Activated T-helper 1 cell treated with anti-CD3 and anti-CD28 coated beads, Interleukin-12 subunit alpha, Interleukin-12 subunit beta, Interleukin-2, Interleukin-4 antibody, amounts not matched to agents 30 ng/mL and 10 ng/mL and 1 ng/mL, durations not matched to agents 14 hours and 24 hours and 36 hours (primary cell): ENCODE measurements around the gene PSMB7. TPM values are rescaled to one million over a fixed set of nuclear protein-coding genes. Genes with fewer than 3 reads are reported as not detected.
"Not testable (repeated sequence)": the region's sequence is repeated elsewhere in the genome, so short reads cannot be mapped to it uniquely, and the experiment has no call there.

Source experiments
- DNase-seq: peaks from one replicate; pipeline ENCODE4 v3.0.0; 2021; ENCODE audit warnings: low spot score
- H3K27ac Mint-ChIP-seq: one replicate; pipeline ENCODE4 v1.8.0; 2021; ENCODE audit warnings: mild to moderate bottlenecking, mixed read lengths
- H3K27me3 Mint-ChIP-seq: one replicate; pipeline ENCODE4 v1.8.0; 2022; ENCODE audit warnings: mild to moderate bottlenecking, moderate library complexity, mixed read lengths; ENCODE audit not compliant: insufficient read depth
- H3K36me3 Mint-ChIP-seq: one replicate; pipeline ENCODE4 v1.8.0; 2021; ENCODE audit warnings: low read depth, mixed read lengths
- H3K4me1 Mint-ChIP-seq: one replicate; pipeline ENCODE4 v1.8.0; 2021; ENCODE audit warnings: low read depth, mixed read lengths
- H3K4me3 Mint-ChIP-seq: one replicate; pipeline ENCODE4 v1.8.0; 2021; ENCODE audit warnings: mild to moderate bottlenecking, moderate library complexity, mixed read lengths
- H3K9me3 Mint-ChIP-seq: one replicate; pipeline ENCODE4 v1.8.0; 2021; ENCODE audit warnings: mixed read lengths
- intact Hi-C: fragments of 100-400 bp; cut with micrococcal nuclease; formaldehyde crosslinking; loops from one replicate; pipeline ENCODE4 v1.15.1; 2024
- total RNA-seq: library from RNA; stranded (reverse); gene quantifications from 2 replicates; pipeline ENCODE4 v1.2.3, GENCODE V29; 2022

Gene PSMB7
- total RNA-seq, 1 donor from 2014 or later, result 206 TPM

DNA sequence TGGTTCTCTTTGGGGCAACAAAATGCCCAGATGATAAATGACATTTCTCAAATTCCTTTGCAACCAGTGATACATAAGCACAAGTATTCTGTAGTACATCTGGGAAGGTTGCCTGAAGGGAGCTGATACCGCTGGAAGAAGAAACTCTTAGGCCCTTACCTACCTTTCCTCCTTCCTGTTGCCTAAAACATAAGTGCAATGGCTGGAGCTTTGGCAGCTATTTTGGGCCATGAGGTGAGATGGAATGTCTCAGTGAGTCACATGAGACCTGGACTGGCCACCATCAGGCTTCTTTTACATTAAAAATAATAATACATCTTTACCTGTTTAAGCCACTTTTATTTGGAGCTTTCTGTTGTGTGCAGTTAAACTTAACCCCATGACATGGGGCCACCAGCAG, 23.8 kb upstream of the PSMB7 start:
- Mint-ChIP-seq H3K9me3 (no peaks in the 10 kb centered on the region), H3K4me1 (no peaks in the 10 kb centered on the region), H3K4me3 (no peak overlapping the region), H3K27me3 (peaks cover 17% of the 10 kb centered on the region), H3K36me3 (no peaks in the 10 kb centered on the region), H3K27ac (no peak overlapping the region)
- intact Hi-C loops, result no loop called here
- no peak for DNase-seq

DNA sequence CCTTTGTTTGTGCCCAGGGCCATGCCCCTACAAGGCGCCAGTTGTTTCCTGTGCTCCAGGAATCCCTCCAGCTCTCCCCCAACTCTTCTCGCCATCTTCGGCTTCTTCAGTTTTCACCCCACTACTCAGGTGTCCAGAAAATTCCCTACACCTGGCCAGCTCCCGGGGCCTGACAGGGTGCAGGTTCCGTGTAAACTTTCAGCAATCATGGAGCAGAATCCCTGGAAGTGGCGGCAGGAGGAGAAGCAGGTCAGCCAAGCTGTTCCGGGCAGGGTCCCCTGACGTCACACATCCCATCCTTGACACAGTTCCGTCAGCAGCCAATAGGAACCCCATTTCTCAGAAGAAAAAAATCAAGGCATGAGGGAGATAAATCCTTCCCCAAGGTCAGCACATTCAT, 22.8 kb upstream of the PSMB7 start:
- H3K4me3 Mint-ChIP-seq, result no peak overlapping the region
- H3K27me3 Mint-ChIP-seq, result peaks cover 17% of the 10 kb centered on the region
- H3K9me3 Mint-ChIP-seq, result no peaks in the 10 kb centered on the region
- no peaks in the 10 kb centered on the region for H3K36me3 Mint-ChIP-seq
- H3K27ac Mint-ChIP-seq, result no peak overlapping the region
- no peak for DNase-seq
- no peaks in the 10 kb centered on the region for H3K4me1 Mint-ChIP-seq
- intact Hi-C loops, result no loop called here

GRCh38 chr9:124437086-124437485, 21.8 kb upstream of the PSMB7 start:
- intact Hi-C loops, result no loop called here

GRCh38 chr9:124436320-124436719, 21.1 kb upstream of the PSMB7 start:
- Mint-ChIP-seq H3K9me3 (no peaks in the 10 kb centered on the region), H3K4me3 (no peak overlapping the region), H3K27me3 (peaks cover 10% of the 10 kb centered on the region), H3K36me3 (no peaks in the 10 kb centered on the region), H3K27ac (no peak overlapping the region), H3K4me1 (no peaks in the 10 kb centered on the region)
- no peak for DNase-seq
- intact Hi-C loops, result no loop called here

More at GRCh38 chr9:124437086-124437485, 21.8 kb upstream of the PSMB7 start:
- Mint-ChIP-seq H3K4me3 (no peak overlapping the region), H3K36me3 (no peaks in the 10 kb centered on the region), H3K27me3 (peaks cover 13% of the 10 kb centered on the region), H3K27ac (no peak overlapping the region), H3K9me3 (no peaks in the 10 kb centered on the region), H3K4me1 (no peaks in the 10 kb centered on the region)
- no peak for DNase-seq

DNA sequence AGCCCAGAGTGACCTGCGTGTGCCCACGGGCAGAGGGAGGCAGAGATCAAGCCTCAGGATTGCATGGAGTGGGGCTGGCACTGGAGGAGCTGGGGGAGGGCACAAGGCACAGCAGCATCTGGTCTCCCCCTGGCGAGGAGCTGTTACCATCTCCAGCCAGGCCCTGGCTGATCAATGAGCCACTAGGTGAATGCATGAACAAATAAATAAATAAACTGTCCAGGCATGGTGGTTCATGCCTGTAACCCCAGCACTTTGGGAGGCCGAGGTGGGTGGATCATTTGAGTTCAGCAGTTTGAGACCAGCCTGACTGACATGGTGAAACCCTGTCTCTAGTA, 14.3 kb upstream of the PSMB7 start:
- H3K27me3 Mint-ChIP-seq, result peaks cover 2% of the 10 kb centered on the region
- H3K36me3 Mint-ChIP-seq, result no peaks in the 10 kb centered on the region
- no peaks in the 10 kb centered on the region for H3K9me3 Mint-ChIP-seq
- no peak overlapping the region for H3K27ac Mint-ChIP-seq
- intact Hi-C loops, result no loop called here
- H3K4me3 Mint-ChIP-seq, result no peak overlapping the region
- H3K4me1 Mint-ChIP-seq, result no peaks in the 10 kb centered on the region
- DNase-seq, result no peak

DNA sequence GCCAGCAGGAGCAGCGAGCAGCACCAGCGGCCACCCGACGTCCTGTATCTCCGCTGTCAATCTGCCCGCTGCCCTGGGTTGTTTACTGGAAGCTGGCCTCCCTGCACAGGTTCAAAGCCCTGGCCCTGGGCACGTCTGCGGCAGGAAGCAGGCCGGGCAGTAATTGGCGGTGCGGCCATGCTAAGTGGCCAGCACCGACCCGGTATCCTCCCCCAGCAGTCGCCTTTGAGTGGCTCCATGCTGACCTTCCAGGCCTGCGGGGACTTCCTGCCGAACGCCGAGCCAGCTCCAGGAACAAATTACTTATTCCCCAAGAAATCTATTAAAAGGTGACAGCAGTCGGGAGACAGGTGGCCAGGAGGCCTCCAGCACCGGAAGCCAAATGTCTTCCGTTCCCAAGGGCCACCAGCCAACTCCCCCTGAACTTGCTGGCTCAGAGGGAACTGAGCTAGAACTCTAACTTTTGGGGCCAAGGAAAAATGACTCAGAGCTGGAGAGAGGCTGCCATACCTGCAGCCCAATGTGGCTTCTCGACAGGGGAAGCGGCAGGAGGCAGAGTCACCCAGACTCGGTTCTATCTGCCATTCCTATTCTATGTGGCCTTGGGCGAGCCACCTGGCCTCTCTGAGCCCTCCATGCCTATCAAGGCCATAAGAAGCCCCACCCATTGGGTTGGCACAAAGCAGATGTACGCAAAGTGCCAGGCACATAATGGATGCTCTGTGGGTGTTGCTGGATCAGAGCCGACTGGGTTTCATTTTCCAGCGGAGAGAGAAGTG, 13.7 kb upstream of the PSMB7 start:
- Mint-ChIP-seq H3K9me3 (no peaks in the 10 kb centered on the region), H3K27me3 (peaks cover 3% of the 10 kb centered on the region), H3K4me1 (no peaks in the 10 kb centered on the region), H3K36me3 (no peaks in the 10 kb centered on the region), H3K4me3 (no peak overlapping the region), H3K27ac (no peak overlapping the region)
- intact Hi-C loops, result no loop called here
- no peak for DNase-seq

- no peaks in the 10 kb centered on the region for H3K9me3 Mint-ChIP-seq
- no peaks in the 10 kb centered on the region for H3K36me3 Mint-ChIP-seq
- intact Hi-C loops, result no loop called here
- peaks cover 4% of the 10 kb centered on the region for H3K27me3 Mint-ChIP-seq
- H3K27ac Mint-ChIP-seq, result no peak overlapping the region
- H3K4me3 Mint-ChIP-seq, result no peak overlapping the region
- no peak for DNase-seq
- no peaks in the 10 kb centered on the region for H3K4me1 Mint-ChIP-seq
These were observed 12.0 kb upstream of the PSMB7 start for GRCh38 chr9:124427281-124427680.

DNA sequence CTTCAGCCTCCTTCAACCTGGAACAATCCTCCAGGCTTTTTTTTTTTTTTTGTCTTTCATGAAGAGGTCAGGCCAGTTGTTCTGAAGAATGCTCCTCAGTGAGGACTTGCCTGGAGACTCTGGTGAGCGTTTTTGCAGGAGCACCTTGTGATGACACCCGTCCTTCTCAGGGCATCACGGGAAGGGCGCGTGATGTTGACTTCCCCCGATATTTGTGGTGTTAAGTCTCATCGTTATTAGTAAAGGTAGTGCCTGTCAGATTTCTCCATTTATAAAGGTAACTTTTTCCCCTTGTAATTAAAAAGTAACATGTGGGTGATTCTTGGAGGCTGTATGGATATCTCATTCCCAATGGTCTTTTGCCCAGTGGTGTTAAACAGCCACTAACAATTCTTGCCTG, 11.1 kb upstream of the PSMB7 start:
- intact Hi-C loops, result no loop called here
- Mint-ChIP-seq H3K27ac (no peak overlapping the region), H3K9me3 (no peaks in the 10 kb centered on the region), H3K4me1 (no peaks in the 10 kb centered on the region), H3K27me3 (peaks cover 4% of the 10 kb centered on the region), H3K4me3 (no peak overlapping the region), H3K36me3 (no peaks in the 10 kb centered on the region)
- no peak for DNase-seq

DNA sequence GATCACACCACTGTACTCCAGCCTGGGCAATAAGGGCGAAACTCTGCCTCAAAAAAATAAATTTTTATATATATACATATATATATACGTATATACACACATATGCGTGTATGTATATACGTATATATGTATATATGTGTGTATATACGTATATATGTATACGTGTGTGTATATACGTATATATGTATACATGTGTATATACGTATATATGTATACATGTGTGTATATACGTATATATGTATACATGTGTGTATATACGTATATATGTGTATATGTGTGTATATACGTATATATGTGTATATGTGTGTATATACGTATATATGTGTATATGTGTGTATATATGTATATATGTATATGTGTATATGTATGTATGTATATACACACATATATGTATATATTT, 10.5 kb upstream of the PSMB7 start:
- H3K27me3 Mint-ChIP-seq, H3K9me3 Mint-ChIP-seq, H3K36me3 Mint-ChIP-seq, H3K4me1 Mint-ChIP-seq, DNase-seq, intact Hi-C loops, H3K4me3 Mint-ChIP-seq, H3K27ac Mint-ChIP-seq: not testable (repeated sequence)

GRCh38 chr9:124423591-124423990, 8.3 kb upstream of the PSMB7 start:
- Mint-ChIP-seq H3K4me3 (no peak overlapping the region), H3K27ac (no peak overlapping the region), H3K27me3 (peaks cover 6% of the 10 kb centered on the region), H3K9me3 (no peaks in the 10 kb centered on the region), H3K4me1 (no peaks in the 10 kb centered on the region), H3K36me3 (no peaks in the 10 kb centered on the region)
- no peak for DNase-seq
- intact Hi-C loops, result no loop called here

DNA sequence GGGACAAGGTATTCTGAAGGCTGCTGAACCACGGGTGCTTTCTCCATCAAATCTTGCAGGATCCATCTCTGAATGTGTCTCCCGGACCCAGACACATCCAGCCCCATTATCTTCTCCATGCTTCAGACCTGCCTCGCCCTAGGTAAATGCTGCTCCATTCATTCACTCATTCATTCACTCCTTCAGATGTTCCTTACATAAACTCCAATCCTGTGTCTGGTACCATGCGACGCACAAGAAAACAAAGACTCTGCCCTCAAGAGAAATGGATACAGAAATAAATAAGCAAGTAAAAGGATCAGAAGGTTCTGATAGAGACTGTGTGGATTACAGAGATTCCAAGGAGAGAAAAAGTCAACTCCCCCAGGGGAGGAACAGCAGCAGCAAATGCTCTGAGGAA, 7.9 kb upstream of the PSMB7 start:
- H3K4me1 Mint-ChIP-seq, result no peaks in the 10 kb centered on the region
- H3K36me3 Mint-ChIP-seq, result no peaks in the 10 kb centered on the region
- H3K27ac Mint-ChIP-seq, result no peak overlapping the region

GRCh38 chr9:124420991-124421543, 5.8 kb upstream of the PSMB7 start:
- no peak overlapping the region for H3K4me3 Mint-ChIP-seq
- H3K9me3 Mint-ChIP-seq, result no peaks in the 10 kb centered on the region
- intact Hi-C loops, result no loop called here
- peaks cover 6% of the 10 kb centered on the region for H3K27me3 Mint-ChIP-seq
- H3K36me3 Mint-ChIP-seq, result no peaks in the 10 kb centered on the region
- H3K4me1 Mint-ChIP-seq, result no peaks in the 10 kb centered on the region
- H3K27ac Mint-ChIP-seq, result no peak overlapping the region
- no peak for DNase-seq

More for the DNA sequence above, 7.9 kb upstream of the PSMB7 start:
- Mint-ChIP-seq H3K27me3 (peaks cover 6% of the 10 kb centered on the region), H3K4me3 (no peak overlapping the region), H3K9me3 (no peaks in the 10 kb centered on the region)
- DNase-seq, result no peak
- intact Hi-C loops, result no loop called here

DNA sequence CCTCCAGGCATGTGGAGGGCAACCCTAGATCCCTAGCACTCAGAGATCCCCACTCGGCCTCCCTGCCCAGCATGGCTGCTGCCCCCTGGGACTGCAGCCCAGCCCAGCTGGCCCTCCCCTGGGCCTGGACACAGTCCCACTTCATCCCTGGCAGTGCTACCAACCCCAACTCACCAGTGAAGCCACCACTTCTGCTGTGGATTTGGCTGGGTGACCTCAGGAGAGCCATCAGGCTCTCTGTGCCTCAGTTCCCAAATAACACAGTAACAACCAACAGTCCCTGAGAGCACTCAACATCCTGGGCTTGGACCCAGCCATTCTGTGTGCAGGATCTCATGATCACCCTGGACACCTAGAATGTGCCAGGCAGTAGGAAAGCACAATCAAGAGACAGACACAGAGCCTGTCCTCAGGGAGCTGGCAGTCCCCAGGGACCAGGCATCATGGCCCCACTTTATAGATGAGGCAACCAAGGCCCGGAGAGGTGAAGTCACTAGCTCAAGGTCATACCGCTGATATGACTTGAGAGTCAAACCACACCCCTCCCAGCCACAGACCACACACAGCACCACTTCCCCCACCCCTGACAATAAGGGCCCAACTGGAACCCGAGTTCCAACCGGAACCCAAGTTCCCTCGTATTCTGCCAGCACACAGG, 4.7 kb upstream of the PSMB7 start:
- H3K9me3 Mint-ChIP-seq, result peaks cover 5% of the 10 kb centered on the region
- H3K4me3 Mint-ChIP-seq, result no peak overlapping the region
- peaks cover 6% of the 10 kb centered on the region for H3K27me3 Mint-ChIP-seq
- intact Hi-C loops, result loop anchor here (1.0 kb wide), 3 partner anchors 27 to 292 kb away; no protein-coding TSS in a partner anchor
- no peak overlapping the region for H3K27ac Mint-ChIP-seq
- DNase-seq, result no peak
- H3K4me1 Mint-ChIP-seq, result peaks cover 6% of the 10 kb centered on the region
- peaks cover 7% of the 10 kb centered on the region for H3K36me3 Mint-ChIP-seq
